ENCODE results near the gene ARMC2. TPM values are rescaled to one million over a fixed set of nuclear protein-coding genes. Genes with fewer than 3 reads are reported as not detected.
A peak's percentile ranks its signal among the peaks of the same experiment; 100 is the strongest.

The ARMC2 gene
- total and polyA plus RNA-seq, 8 donors: 7.8 to 30.0 (median 24.9) TPM

GRCh38 chr6:109014606-109015005, 166.4 kb downstream of the ARMC2 start:
- intact Hi-C loops (cut with DNase I): no loop called here
- DNase-seq (no peak), ATAC-seq (no peak)
- Histone ChIP-seq H3K36me3 (no peaks in the 10 kb centered on the region), H3K4me1 (peaks cover 0 to 30% of the 10 kb centered on the region in 2 donors), H3K27me3 (no peaks in the 10 kb centered on the region), H3K4me3 (no peak overlapping the region), H3K27ac (peak overlapping the region in 1 of 2 donors; percentile 54), H3K9me3 (no peaks in the 10 kb centered on the region)
- no peak for TF ChIP-seq CTCF (IDR thresholded peaks at IDR 0.05)

GRCh38 chr6:109015176-109015575, 167.0 kb downstream of the ARMC2 start:
- intact Hi-C loops (cut with DNase I): no loop called here
- H3K4me3 ChIP-seq: no peak overlapping the region
- H3K9me3 ChIP-seq: no peaks in the 10 kb centered on the region
- no peak for TF ChIP-seq CTCF (IDR thresholded peaks at IDR 0.05)
- no peaks in the 10 kb centered on the region for H3K27me3 ChIP-seq
- H3K27ac ChIP-seq: no peak overlapping the region
- DNase-seq (no peak), ATAC-seq (no peak)
- H3K4me1 ChIP-seq: peaks cover 0 to 30% of the 10 kb centered on the region in 2 donors
- H3K36me3 ChIP-seq: no peaks in the 10 kb centered on the region

- H3K27me3 ChIP-seq: no peaks in the 10 kb centered on the region
- intact Hi-C loops (cut with DNase I): no loop called here
- H3K4me1 ChIP-seq: peaks cover 0 to 3% of the 10 kb centered on the region in 2 donors
- DNase-seq: no peak
- TF ChIP-seq CTCF (IDR thresholded peaks at IDR 0.05): no peak
- no peak overlapping the region for H3K4me3 ChIP-seq
- no peaks in the 10 kb centered on the region for H3K36me3 ChIP-seq
- H3K9me3 ChIP-seq: no peaks in the 10 kb centered on the region
- peak; percentile 73 for ATAC-seq
- no peak overlapping the region for H3K27ac ChIP-seq
Measured at GRCh38 chr6:109019911-109020310, 171.7 kb downstream of the ARMC2 start.

GRCh38 chr6:109021870-109022269, 173.6 kb downstream of the ARMC2 start:
- ATAC-seq (no peak), DNase-seq (no peak)
- H3K4me3 ChIP-seq: no peak overlapping the region
- intact Hi-C loops (cut with DNase I): no loop called here
- H3K27me3 ChIP-seq: no peaks in the 10 kb centered on the region
- peaks cover 0 to 3% of the 10 kb centered on the region in 2 donors for H3K4me1 ChIP-seq
- no peaks in the 10 kb centered on the region for H3K36me3 ChIP-seq
- H3K9me3 ChIP-seq: no peaks in the 10 kb centered on the region
- no peak overlapping the region for H3K27ac ChIP-seq
- no peak for TF ChIP-seq CTCF (IDR thresholded peaks at IDR 0.05)

GRCh38 chr6:109023356-109023925, 175.2 kb downstream of the ARMC2 start:
- H3K4me3 ChIP-seq: no peak overlapping the region
- intact Hi-C loops (cut with DNase I): no loop called here
- no peaks in the 10 kb centered on the region for H3K36me3 ChIP-seq
- H3K9me3 ChIP-seq: no peaks in the 10 kb centered on the region
- ATAC-seq (no peak), DNase-seq (no peak)
- no peaks in the 10 kb centered on the region for H3K27me3 ChIP-seq
- TF ChIP-seq CTCF (IDR thresholded peaks at IDR 0.05): no peak
- H3K4me1 ChIP-seq: peaks cover 0 to 3% of the 10 kb centered on the region in 2 donors
- H3K27ac ChIP-seq: no peak overlapping the region

Other genes with a start within 250 kb of the ARMC2 start
- gene SESN1, start 246.4 kb downstream of the ARMC2 start, total RNA-seq: 10 to 100 TPM; 20.5 to 52.1 TPM
- 10 to 100 TPM; 60.4 to 90.5 (median 69.4) TPM for gene SESN1, start 246.4 kb downstream of the ARMC2 start, polyA plus RNA-seq (ENCODE audit: insufficient read length in 6 of 6)
- 10 to 100 TPM; 11.3 to 12.6 TPM for gene CEP57L1, start 247.1 kb downstream of the ARMC2 start, total RNA-seq
- 10 to 100 TPM; 27.1 to 42.5 (median 34.0) TPM for gene CEP57L1, start 247.1 kb downstream of the ARMC2 start, polyA plus RNA-seq (ENCODE audit: insufficient read length in 6 of 6)